SK-N-SH treated with all-trans-retinoic acid at 6 μM for 48 hours (cell line): ENCODE measurements around the gene HAUS8.

Source experiments
- BACH2 ChIP-seq: fragments of 250-450 bp; sonication (Bioruptor Pico); IDR thresholded peaks from 2 replicates; pipeline ENCODE4 v1.9.0; 2021; ENCODE audit warnings: mild to moderate bottlenecking, borderline replicate concordance
- GLIS3 ChIP-seq: fragments of 250-450 bp; sonication (Bioruptor Pico); IDR thresholded peaks from 2 replicates; pipeline ENCODE4 v1.5.0; 2020; ENCODE audit warnings: mild to moderate bottlenecking, moderate library complexity
- SNAI2 ChIP-seq: fragments of 250-450 bp; sonication (Bioruptor Pico); IDR thresholded peaks from 2 replicates; pipeline ENCODE4 v1.5.0; 2020; ENCODE audit warnings: mild to moderate bottlenecking, moderate library complexity
- ZFP3 ChIP-seq: fragments of 250-450 bp; sonication (Bioruptor Pico); IDR thresholded peaks from 2 replicates; pipeline ENCODE4 v1.5.0; 2020; ENCODE audit warnings: mild to moderate bottlenecking, moderate library complexity
- ZNF8 ChIP-seq: fragments of 450-650 bp; formaldehyde crosslinking; IDR thresholded peaks from 2 replicates; pipeline ENCODE4 v1.5.0; 2020; ENCODE audit warnings: mild to moderate bottlenecking, moderate library complexity
- TF ChIP-seq, protein P1 (sequence below): fragments of 250-450 bp; sonication (Bioruptor Pico); IDR thresholded peaks from 2 replicates; pipeline ENCODE4 v1.8.0; 2020; ENCODE audit warnings: mild to moderate bottlenecking, moderate library complexity, borderline replicate concordance
- TF ChIP-seq, protein P2 (sequence below): fragments of 250-450 bp; sonication (Bioruptor Pico); IDR thresholded peaks from 2 replicates; pipeline ENCODE4 v1.5.1; 2020; ENCODE audit warnings: low read depth, mild to moderate bottlenecking, moderate library complexity
- TF ChIP-seq, protein P3 (sequence below): fragments of 250-450 bp; sonication (Bioruptor Pico); IDR thresholded peaks from 2 replicates; pipeline ENCODE4 v1.5.1; 2021; ENCODE audit warnings: mild to moderate bottlenecking, moderate library complexity

DNA sequence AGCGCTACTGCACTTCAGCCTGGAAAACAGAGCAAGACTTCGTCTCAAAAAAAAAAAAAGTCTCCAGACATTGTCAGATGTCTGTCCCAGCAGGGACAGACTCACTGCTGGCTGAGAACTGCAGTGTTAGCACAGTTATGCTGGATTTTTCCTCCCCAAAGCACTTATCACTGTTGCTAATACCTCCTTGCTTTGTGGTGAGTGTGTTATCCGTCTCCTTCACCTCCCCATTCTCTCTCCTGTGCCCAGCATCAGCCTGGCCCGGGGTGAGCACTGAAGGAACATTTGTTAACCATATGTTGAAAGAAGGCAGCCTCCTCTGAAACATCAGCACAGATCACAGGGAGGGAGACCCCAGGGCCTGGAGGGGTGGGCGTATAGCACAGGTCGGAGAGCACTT, 11.6 kb upstream of the HAUS8 start:
- no peak for TF ChIP-seq ZFP3
- TF ChIP-seq ZNF8 (CRISPR knock-in tag), result no peak
- TF ChIP-seq, protein P1, sequence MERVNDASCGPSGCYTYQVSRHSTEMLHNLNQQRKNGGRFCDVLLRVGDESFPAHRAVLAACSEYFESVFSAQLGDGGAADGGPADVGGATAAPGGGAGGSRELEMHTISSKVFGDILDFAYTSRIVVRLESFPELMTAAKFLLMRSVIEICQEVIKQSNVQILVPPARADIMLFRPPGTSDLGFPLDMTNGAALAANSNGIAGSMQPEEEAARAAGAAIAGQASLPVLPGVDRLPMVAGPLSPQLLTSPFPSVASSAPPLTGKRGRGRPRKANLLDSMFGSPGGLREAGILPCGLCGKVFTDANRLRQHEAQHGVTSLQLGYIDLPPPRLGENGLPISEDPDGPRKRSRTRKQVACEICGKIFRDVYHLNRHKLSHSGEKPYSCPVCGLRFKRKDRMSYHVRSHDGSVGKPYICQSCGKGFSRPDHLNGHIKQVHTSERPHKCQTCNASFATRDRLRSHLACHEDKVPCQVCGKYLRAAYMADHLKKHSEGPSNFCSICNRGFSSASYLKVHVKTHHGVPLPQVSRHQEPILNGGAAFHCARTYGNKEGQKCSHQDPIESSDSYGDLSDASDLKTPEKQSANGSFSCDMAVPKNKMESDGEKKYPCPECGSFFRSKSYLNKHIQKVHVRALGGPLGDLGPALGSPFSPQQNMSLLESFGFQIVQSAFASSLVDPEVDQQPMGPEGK (CRISPR knock-in tag), result no peak
- TF ChIP-seq GLIS3 (CRISPR knock-in tag), result no peak
- no peak for TF ChIP-seq SNAI2 (CRISPR knock-in tag)
- TF ChIP-seq BACH2, result no peak
- TF ChIP-seq, protein P2, sequence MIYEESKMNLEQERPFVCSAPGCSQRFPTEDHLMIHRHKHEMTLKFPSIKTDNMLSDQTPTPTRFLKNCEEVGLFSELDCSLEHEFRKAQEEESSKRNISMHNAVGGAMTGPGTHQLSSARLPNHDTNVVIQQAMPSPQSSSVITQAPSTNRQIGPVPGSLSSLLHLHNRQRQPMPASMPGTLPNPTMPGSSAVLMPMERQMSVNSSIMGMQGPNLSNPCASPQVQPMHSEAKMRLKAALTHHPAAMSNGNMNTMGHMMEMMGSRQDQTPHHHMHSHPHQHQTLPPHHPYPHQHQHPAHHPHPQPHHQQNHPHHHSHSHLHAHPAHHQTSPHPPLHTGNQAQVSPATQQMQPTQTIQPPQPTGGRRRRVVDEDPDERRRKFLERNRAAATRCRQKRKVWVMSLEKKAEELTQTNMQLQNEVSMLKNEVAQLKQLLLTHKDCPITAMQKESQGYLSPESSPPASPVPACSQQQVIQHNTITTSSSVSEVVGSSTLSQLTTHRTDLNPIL (CRISPR knock-in tag), result no peak
- TF ChIP-seq, protein P3, sequence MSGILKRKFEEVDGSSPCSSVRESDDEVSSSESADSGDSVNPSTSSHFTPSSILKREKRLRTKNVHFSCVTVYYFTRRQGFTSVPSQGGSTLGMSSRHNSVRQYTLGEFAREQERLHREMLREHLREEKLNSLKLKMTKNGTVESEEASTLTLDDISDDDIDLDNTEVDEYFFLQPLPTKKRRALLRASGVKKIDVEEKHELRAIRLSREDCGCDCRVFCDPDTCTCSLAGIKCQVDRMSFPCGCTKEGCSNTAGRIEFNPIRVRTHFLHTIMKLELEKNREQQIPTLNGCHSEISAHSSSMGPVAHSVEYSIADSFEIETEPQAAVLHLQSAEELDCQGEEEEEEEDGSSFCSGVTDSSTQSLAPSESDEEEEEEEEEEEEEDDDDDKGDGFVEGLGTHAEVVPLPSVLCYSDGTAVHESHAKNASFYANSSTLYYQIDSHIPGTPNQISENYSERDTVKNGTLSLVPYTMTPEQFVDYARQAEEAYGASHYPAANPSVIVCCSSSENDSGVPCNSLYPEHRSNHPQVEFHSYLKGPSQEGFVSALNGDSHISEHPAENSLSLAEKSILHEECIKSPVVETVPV, result no peak
